GM23338 (cell line): ENCODE results near the gene SPI1.

ENCODE experiments used
- CREB1 ChIP-seq: fragments of 250-450 bp; sonication (Bioruptor Pico); IDR thresholded peaks from 2 replicates; pipeline ENCODE4 v1.5.0; 2020; ENCODE audit warnings: low read depth, mild to moderate bottlenecking, moderate library complexity
- CTCF ChIP-seq, 2 experiments: fragments of 200-600 bp in 1 of 2; sonication (generic) in 1 of 2; conservative IDR thresholded peaks; 2 replicates each; pipeline versions ENCODE4 v1.5.1 to v1.6.1; 2016 to 2017; ENCODE audit warnings: antibody characterized with exemption in 2 of 2, low read depth in 2 of 2, mild to moderate bottlenecking in 2 of 2, moderate library complexity in 1 of 2
- ETS1 ChIP-seq: IDR thresholded peaks from 2 replicates; pipeline ENCODE4 v1.6.1; 2016; ENCODE audit warnings: antibody characterized with exemption
- EZH2 ChIP-seq: fragments of 200-600 bp; sonication (generic); IDR thresholded peaks from one replicate; pipeline ENCODE4 v1.8.0; 2017; ENCODE audit warnings: antibody characterized with exemption, mild to moderate bottlenecking, low read depth; ENCODE audit not compliant: unreplicated experiment
- EZH2phosphoT487 ChIP-seq: fragments of 200-600 bp; sonication (generic); IDR thresholded peaks from one replicate; pipeline ENCODE4 v1.8.1; 2018; ENCODE audit warnings: antibody characterized with exemption; ENCODE audit not compliant: unreplicated experiment
- JUNB ChIP-seq: IDR thresholded peaks from one replicate; pipeline ENCODE4 v1.6.1; 2016; ENCODE audit warnings: antibody characterized with exemption; ENCODE audit not compliant: unreplicated experiment
- NANOG ChIP-seq: IDR thresholded peaks from 2 replicates; pipeline ENCODE4 v1.6.1; 2016; ENCODE audit warnings: antibody characterized with exemption, borderline replicate concordance
- POLR2AphosphoS5 ChIP-seq: IDR thresholded peaks from 2 replicates; pipeline ENCODE4 v1.6.1; 2016; ENCODE audit warnings: antibody characterized with exemption, low read depth
- REST ChIP-seq: IDR thresholded peaks from one replicate; pipeline ENCODE4 v1.6.1; 2018; ENCODE audit warnings: antibody characterized with exemption; ENCODE audit not compliant: unreplicated experiment
- ZNF331 ChIP-seq: fragments of 250-450 bp; sonication (Bioruptor Pico); IDR thresholded peaks from 2 replicates; pipeline ENCODE4 v1.5.0; 2020; ENCODE audit warnings: low read depth, mild to moderate bottlenecking, moderate library complexity
- ZNF462 ChIP-seq: fragments of 250-450 bp; sonication (Bioruptor Pico); IDR thresholded peaks from 2 replicates; pipeline ENCODE4 v1.5.0; 2020; ENCODE audit warnings: mild to moderate bottlenecking, moderate library complexity

- no peak for TF ChIP-seq CTCF (conservative IDR thresholded peaks at IDR 0.05; ENCODE audit: low read depth in 2 of 2)
- TF ChIP-seq POLR2AphosphoS5 = no peak
- no peak for TF ChIP-seq NANOG
- TF ChIP-seq EZH2 = no peak
- no peak for TF ChIP-seq JUNB
- TF ChIP-seq REST = no peak
- TF ChIP-seq ETS1 = no peak
- no peak for TF ChIP-seq EZH2phosphoT487
- TF ChIP-seq ZNF331 (CRISPR knock-in tag) = no peak
- no peak for TF ChIP-seq CREB1 (CRISPR knock-in tag)
- TF ChIP-seq ZNF462 (CRISPR knock-in tag) = no peak
Observed at GRCh38 chr11:47372422-47372821, 5.9 kb downstream of the SPI1 start.
